VCaP (cell line): ENCODE results near the gene EREG.

ENCODE experiments used
- H3K27ac ChIP-seq: fragments of 450-650 bp; 2 replicates; pipeline ENCODE4 v1.5.1; 2017
- CTCF ChIP-seq: fragments of 450-650 bp; conservative IDR thresholded peaks from 2 replicates; pipeline ENCODE4 v1.5.1; 2017; ENCODE audit warnings: mild to moderate bottlenecking, moderate library complexity

EREG gene

DNA sequence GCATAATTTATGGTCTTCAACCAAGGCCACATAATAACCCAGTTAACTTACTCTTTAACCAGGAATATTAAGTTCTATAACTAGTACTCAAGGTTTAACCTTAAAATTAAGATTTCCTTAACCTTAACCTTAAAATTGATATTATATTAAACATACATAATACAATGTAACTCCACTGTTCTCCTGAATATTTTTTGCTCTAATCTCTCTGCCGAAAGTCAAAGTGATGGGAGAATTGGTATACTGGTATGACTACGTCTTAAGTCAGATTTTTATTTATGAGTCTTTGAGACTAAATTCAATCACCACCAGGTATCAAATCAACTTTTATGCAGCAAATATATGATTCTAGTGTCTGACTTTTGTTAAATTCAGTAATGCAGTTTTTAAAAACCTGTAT is 22.8 kb downstream of the EREG start:
- no peak overlapping the region for H3K27ac ChIP-seq
- TF ChIP-seq CTCF, result no peak

- no peak for TF ChIP-seq CTCF
- H3K27ac ChIP-seq, result no peak overlapping the region
These were observed 24.5 kb downstream of the EREG start for GRCh38 chr4:74389494-74389893.

DNA sequence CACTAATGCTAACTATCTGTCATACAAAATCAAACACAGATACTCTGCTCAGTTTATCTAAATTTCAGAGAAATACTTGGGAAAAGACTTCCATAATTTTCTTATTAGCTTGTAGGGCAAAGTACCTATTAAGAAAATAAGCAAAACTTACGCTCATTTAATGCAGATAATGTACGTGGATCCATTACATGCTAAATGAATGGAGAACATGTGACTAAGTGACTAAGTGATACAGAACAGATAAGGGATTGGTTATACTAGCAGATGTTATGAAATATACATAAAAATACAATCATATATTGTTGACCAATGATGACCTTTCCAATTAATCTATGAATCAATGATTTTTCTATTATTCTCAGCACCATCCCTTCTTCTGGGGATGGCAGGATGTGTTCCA is 25.7 kb downstream of the EREG start:
- no peak for TF ChIP-seq CTCF
- no peak overlapping the region for H3K27ac ChIP-seq

- no peak overlapping the region for H3K27ac ChIP-seq
- TF ChIP-seq CTCF, result no peak
These were observed 26.4 kb downstream of the EREG start for GRCh38 chr4:74391346-74391745.

GRCh38 chr4:74391890-74392475 is 27.0 kb downstream of the EREG start:
- no peak overlapping the region for H3K27ac ChIP-seq
- no peak for TF ChIP-seq CTCF

DNA sequence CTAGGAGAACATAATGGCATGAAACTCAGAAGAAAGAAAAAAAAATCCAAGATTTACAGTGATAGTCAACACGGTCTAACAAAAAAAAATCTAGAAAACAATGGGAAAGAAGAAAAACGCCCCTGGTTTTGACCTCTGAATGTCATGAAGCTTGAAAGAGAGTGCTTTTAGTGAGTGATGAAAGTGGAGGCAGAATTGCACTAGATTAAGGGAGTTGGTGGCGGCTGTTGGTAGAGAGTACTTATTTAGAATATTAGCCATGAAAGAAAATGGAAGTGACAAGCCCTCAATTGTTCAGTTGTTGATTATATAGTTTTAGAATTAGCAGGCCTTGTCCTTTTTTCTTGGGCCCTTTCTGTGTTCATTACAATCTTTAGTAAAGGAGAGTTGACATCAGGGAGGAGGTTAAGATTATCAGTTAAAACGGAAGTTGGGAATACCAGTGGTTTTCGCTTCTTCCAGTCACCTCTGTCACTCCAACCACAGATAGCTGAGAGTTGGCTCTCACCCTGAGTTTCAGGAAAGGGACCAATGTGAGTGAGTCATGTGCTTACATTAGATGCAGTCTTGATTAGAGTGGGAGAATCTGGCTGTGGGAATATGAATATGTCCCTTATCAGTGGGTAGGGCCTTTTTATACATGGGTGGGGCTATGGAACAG is 29.7 kb downstream of the EREG start:
- no peak overlapping the region for H3K27ac ChIP-seq
- no peak for TF ChIP-seq CTCF

- no peak overlapping the region for H3K27ac ChIP-seq
- TF ChIP-seq CTCF, result no peak
These were observed 30.7 kb downstream of the EREG start for GRCh38 chr4:74395633-74396032.
